Mesendoderm (in vitro differentiated cells): Measurements from ENCODE around the gene NCF2.

Source experiments
- DNase-seq: peaks from one replicate; pipeline ENCODE4 v3.0.0; 2013
- H2AK5ac ChIP-seq: 2 replicates; pipeline ENCODE4 v1.6.1; 2013; ENCODE audit warnings: low read length, inconsistent platforms
- H2BK120ac ChIP-seq: 2 replicates; pipeline ENCODE4 v1.6.1; 2013; ENCODE audit warnings: low read depth, mild to moderate bottlenecking, low read length, moderate library complexity, mixed read lengths
- H2BK15ac ChIP-seq: replicated peaks from 2 replicates; pipeline ENCODE4 v1.6.1; 2013; ENCODE audit warnings: low read depth, mild to moderate bottlenecking, moderate library complexity
- H2BK5ac ChIP-seq: 2 replicates; pipeline ENCODE4 v1.6.1; 2013; ENCODE audit warnings: low read length, inconsistent platforms
- H3K18ac ChIP-seq: 2 replicates; pipeline ENCODE4 v1.6.1; 2013; ENCODE audit warnings: mild to moderate bottlenecking, low read length, mixed read lengths
- H3K23ac ChIP-seq: one replicate; pipeline ENCODE4 v1.6.1; 2013; ENCODE audit warnings: low read length
- H3K27ac ChIP-seq: 2 replicates; pipeline ENCODE4 v1.5.1; 2013; ENCODE audit warnings: low read depth, mild to moderate bottlenecking, inconsistent platforms, low read length, moderate library complexity
- H3K27me3 ChIP-seq: 2 replicates; pipeline ENCODE4 v1.6.1; 2013; ENCODE audit warnings: low read length, control low read depth, mild to moderate bottlenecking, inconsistent platforms; ENCODE audit not compliant: insufficient read depth, poor library complexity
- H3K36me3 ChIP-seq: 2 replicates; pipeline ENCODE4 v1.6.1; 2013; ENCODE audit warnings: low read length, inconsistent platforms; ENCODE audit not compliant: control insufficient read depth, insufficient read depth
- H3K4ac ChIP-seq: one replicate; pipeline ENCODE4 v1.6.1; 2013; ENCODE audit warnings: low read depth, mild to moderate bottlenecking, low read length, moderate library complexity
- H3K4me1 ChIP-seq: 2 replicates; pipeline ENCODE4 v1.6.1; 2013; ENCODE audit warnings: low read depth, low read length, inconsistent platforms; ENCODE audit not compliant: control insufficient read depth
- H3K4me2 ChIP-seq: 2 replicates; pipeline ENCODE4 v1.6.1; 2013; ENCODE audit warnings: low read length
- H3K4me3 ChIP-seq: 2 replicates; pipeline ENCODE4 v1.5.1; 2013; ENCODE audit warnings: mild to moderate bottlenecking, low read length
- H3K56ac ChIP-seq: one replicate; pipeline ENCODE4 v1.6.1; 2013; ENCODE audit warnings: low read length
- H3K79me1 ChIP-seq: 2 replicates; pipeline ENCODE4 v1.6.1; 2013; ENCODE audit warnings: low read length, inconsistent platforms
- H3K79me2 ChIP-seq: 2 replicates; pipeline ENCODE4 v1.6.1; 2013; ENCODE audit warnings: mild to moderate bottlenecking, low read length; ENCODE audit not compliant: control insufficient read depth, insufficient read depth
- H3K9ac ChIP-seq: 2 replicates; pipeline ENCODE4 v1.6.1; 2013; ENCODE audit warnings: low read length, inconsistent platforms
- H4K5ac ChIP-seq: one replicate; pipeline ENCODE4 v1.6.1; 2013; ENCODE audit warnings: low read length
- H4K8ac ChIP-seq: one replicate; pipeline ENCODE4 v1.6.1; 2013; ENCODE audit warnings: low read depth, mild to moderate bottlenecking, control low read depth, low read length, moderate library complexity
- WGBS: extraction: QIAGEN DNeasy Blood & Tissue Kit; methylation state at CpG from one replicate; pipeline ENCODE4 v1.1.7; 2013; ENCODE audit warnings: low lambda C conversion rate, missing lambda C conversion rate; ENCODE audit not compliant: insufficient coverage; ENCODE audit errors: extremely low coverage; 5-methylcytosine and 5-hydroxymethylcytosine counted together

Gene NCF2

GRCh38 chr1:183548116-183548515 lies 42.1 kb downstream of the NCF2 start:
- H3K23ac ChIP-seq: no peak overlapping the region
- no peak overlapping the region for H3K4me2 ChIP-seq
- peaks cover 6% of the 10 kb centered on the region for H3K36me3 ChIP-seq
- H3K56ac ChIP-seq: no peak overlapping the region
- WGBS: no CpG with 5 or more reads among the region's 1 CpG
- no peaks in the 10 kb centered on the region for H3K79me1 ChIP-seq
- H3K27ac ChIP-seq: no peak overlapping the region
- H3K4me3 ChIP-seq: no peak overlapping the region
- H3K27me3 ChIP-seq: no peaks in the 10 kb centered on the region
- H3K79me2 ChIP-seq: no peaks in the 10 kb centered on the region
- H4K5ac ChIP-seq: no peak overlapping the region
- DNase-seq: no peak
- H3K4ac ChIP-seq: no peak overlapping the region
- no peak overlapping the region for H2BK5ac ChIP-seq
- no peak overlapping the region for H2BK120ac ChIP-seq
- H3K4me1 ChIP-seq: no peaks in the 10 kb centered on the region
- no peak overlapping the region for H3K18ac ChIP-seq
- H4K8ac ChIP-seq: no peak overlapping the region
- H3K9ac ChIP-seq: no peak overlapping the region
- no peak overlapping the region for H2AK5ac ChIP-seq
- H2BK15ac ChIP-seq: no peak overlapping the region

- H2BK5ac ChIP-seq: no peak overlapping the region
- H4K5ac ChIP-seq: no peak overlapping the region
- no peaks in the 10 kb centered on the region for H3K4me1 ChIP-seq
- H3K4me3 ChIP-seq: no peak overlapping the region
- H3K4ac ChIP-seq: no peak overlapping the region
- H4K8ac ChIP-seq: no peak overlapping the region
- H2BK120ac ChIP-seq: no peak overlapping the region
- H3K79me1 ChIP-seq: no peaks in the 10 kb centered on the region
- H3K27me3 ChIP-seq: no peaks in the 10 kb centered on the region
- peaks cover 6% of the 10 kb centered on the region for H3K36me3 ChIP-seq
- H3K18ac ChIP-seq: no peak overlapping the region
- DNase-seq: no peak
- H3K23ac ChIP-seq: no peak overlapping the region
- no peak overlapping the region for H3K56ac ChIP-seq
- no peak overlapping the region for H2AK5ac ChIP-seq
- no peaks in the 10 kb centered on the region for H3K79me2 ChIP-seq
- H3K4me2 ChIP-seq: no peak overlapping the region
- no CpG with 5 or more reads among the region's 2 CpGs for WGBS
- H3K9ac ChIP-seq: no peak overlapping the region
- no peak overlapping the region for H3K27ac ChIP-seq
- no peak overlapping the region for H2BK15ac ChIP-seq
These were observed 43.8 kb downstream of the NCF2 start for GRCh38 chr1:183546427-183546826.

GRCh38 chr1:183544598-183545297 lies 45.5 kb downstream of the NCF2 start:
- Histone ChIP-seq H4K8ac (no peak overlapping the region), H3K27ac (no peak overlapping the region), H3K23ac (no peak overlapping the region), H3K4me3 (no peak overlapping the region), H3K56ac (no peak overlapping the region), H2AK5ac (no peak overlapping the region), H3K4me1 (no peaks in the 10 kb centered on the region), H3K9ac (no peak overlapping the region), H2BK5ac (no peak overlapping the region), H3K27me3 (no peaks in the 10 kb centered on the region), H3K36me3 (peaks cover 5% of the 10 kb centered on the region), H3K79me2 (no peaks in the 10 kb centered on the region), H3K4ac (no peak overlapping the region), H3K79me1 (no peaks in the 10 kb centered on the region), H2BK120ac (no peak overlapping the region), H3K18ac (no peak overlapping the region), H2BK15ac (no peak overlapping the region), H4K5ac (no peak overlapping the region), H3K4me2 (no peak overlapping the region)
- no CpG with 5 or more reads among the region's 5 CpGs for WGBS
- DNase-seq: peak; percentile 30

- DNase-seq: peak; percentile 68
- Histone ChIP-seq H3K9ac (no peak overlapping the region), H2BK5ac (no peak overlapping the region), H3K27me3 (no peaks in the 10 kb centered on the region), H3K36me3 (peaks cover 5% of the 10 kb centered on the region), H3K18ac (no peak overlapping the region), H3K4me3 (no peak overlapping the region), H3K4me2 (no peak overlapping the region), H2BK15ac (no peak overlapping the region), H3K79me1 (no peaks in the 10 kb centered on the region), H2BK120ac (no peak overlapping the region), H4K5ac (no peak overlapping the region), H3K56ac (no peak overlapping the region), H3K79me2 (no peaks in the 10 kb centered on the region), H3K4ac (no peak overlapping the region), H3K4me1 (no peaks in the 10 kb centered on the region), H3K27ac (no peak overlapping the region), H4K8ac (no peak overlapping the region), H3K23ac (no peak overlapping the region), H2AK5ac (no peak overlapping the region)
- WGBS: no CpG with 5 or more reads among the region's 2 CpGs
These were observed 46.5 kb downstream of the NCF2 start for GRCh38 chr1:183543619-183544204.

- no peak overlapping the region for H3K9ac ChIP-seq
- no peak overlapping the region for H2BK5ac ChIP-seq
- no peak overlapping the region for H3K4ac ChIP-seq
- H3K27ac ChIP-seq: no peak overlapping the region
- no peak overlapping the region for H2AK5ac ChIP-seq
- WGBS: no CpG with 5 or more reads among the region's 4 CpGs
- H3K4me1 ChIP-seq: no peaks in the 10 kb centered on the region
- H3K18ac ChIP-seq: no peak overlapping the region
- no peak overlapping the region for H3K23ac ChIP-seq
- H3K56ac ChIP-seq: no peak overlapping the region
- H3K36me3 ChIP-seq: peaks cover 2% of the 10 kb centered on the region
- no peak overlapping the region for H4K8ac ChIP-seq
- no peak for DNase-seq
- H3K27me3 ChIP-seq: no peaks in the 10 kb centered on the region
- no peak overlapping the region for H3K4me3 ChIP-seq
- no peaks in the 10 kb centered on the region for H3K79me1 ChIP-seq
- no peak overlapping the region for H4K5ac ChIP-seq
- no peak overlapping the region for H3K4me2 ChIP-seq
- no peak overlapping the region for H2BK120ac ChIP-seq
- H3K79me2 ChIP-seq: no peaks in the 10 kb centered on the region
- H2BK15ac ChIP-seq: no peak overlapping the region
These were observed 52.9 kb downstream of the NCF2 start for GRCh38 chr1:183537405-183537804.
